ENCODE results near the gene DHDH.

The DHDH gene

DNA sequence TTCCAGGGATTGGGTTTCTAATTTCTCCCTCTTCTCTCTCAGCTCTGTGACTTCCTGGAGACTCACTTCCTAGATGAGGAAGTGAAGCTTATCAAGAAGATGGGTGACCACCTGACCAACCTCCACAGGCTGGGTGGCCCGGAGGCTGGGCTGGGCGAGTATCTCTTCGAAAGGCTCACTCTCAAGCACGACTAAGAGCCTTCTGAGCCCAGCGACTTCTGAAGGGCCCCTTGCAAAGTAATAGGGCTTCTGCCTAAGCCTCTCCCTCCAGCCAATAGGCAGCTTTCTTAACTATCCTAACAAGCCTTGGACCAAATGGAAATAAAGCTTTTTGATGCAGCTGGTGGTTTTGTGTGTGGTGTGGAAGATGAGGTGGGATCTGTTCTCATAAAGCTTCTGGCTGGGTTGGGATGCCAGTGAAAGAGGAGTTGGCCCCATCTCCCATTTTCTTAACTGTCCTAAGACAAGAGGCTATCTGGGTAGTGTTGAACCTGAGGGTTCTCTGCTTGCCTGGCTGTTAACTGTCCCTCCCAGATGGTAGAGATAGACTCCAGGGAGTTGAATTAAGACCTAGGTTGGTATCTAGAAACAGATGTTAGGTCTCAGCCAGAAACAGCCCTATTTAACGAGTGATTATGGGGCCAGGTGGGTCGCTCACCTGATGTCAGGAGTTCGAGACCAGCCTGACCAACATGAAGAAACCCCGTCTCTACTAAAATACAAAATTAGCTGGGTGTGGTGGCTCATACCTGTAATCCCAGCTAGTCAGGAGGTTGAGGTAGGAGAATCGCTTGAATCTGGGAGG, 33.2 kb downstream of the DHDH start:
- no peaks in the 10 kb centered on the region for H3K27me3 ChIP-seq (ENCODE audit: control insufficient read depth, insufficient read depth, low read length, poor library complexity, severe bottlenecking)
- peaks cover 19% of the 10 kb centered on the region for H3K36me3 ChIP-seq (ENCODE audit: control insufficient read depth, insufficient read depth, low read length)
- WGBS, 2 experiments, result 92 to 94% methylated on average over 10 of the region's 10 CpGs
- H3K27ac ChIP-seq (ENCODE audit: insufficient read depth, low read depth, low read length, poor library complexity, severe bottlenecking), result no peak overlapping the region
- H3K4me3 ChIP-seq (ENCODE audit: insufficient read depth, low read depth, low read length), result peak overlapping the region; percentile 66
- H3K9me3 ChIP-seq (ENCODE audit: control insufficient read depth, low read length), result no peaks in the 10 kb centered on the region
- H3K4me1 ChIP-seq (ENCODE audit: control insufficient read depth, insufficient read depth, low read length), result peaks cover 26% of the 10 kb centered on the region

DNA sequence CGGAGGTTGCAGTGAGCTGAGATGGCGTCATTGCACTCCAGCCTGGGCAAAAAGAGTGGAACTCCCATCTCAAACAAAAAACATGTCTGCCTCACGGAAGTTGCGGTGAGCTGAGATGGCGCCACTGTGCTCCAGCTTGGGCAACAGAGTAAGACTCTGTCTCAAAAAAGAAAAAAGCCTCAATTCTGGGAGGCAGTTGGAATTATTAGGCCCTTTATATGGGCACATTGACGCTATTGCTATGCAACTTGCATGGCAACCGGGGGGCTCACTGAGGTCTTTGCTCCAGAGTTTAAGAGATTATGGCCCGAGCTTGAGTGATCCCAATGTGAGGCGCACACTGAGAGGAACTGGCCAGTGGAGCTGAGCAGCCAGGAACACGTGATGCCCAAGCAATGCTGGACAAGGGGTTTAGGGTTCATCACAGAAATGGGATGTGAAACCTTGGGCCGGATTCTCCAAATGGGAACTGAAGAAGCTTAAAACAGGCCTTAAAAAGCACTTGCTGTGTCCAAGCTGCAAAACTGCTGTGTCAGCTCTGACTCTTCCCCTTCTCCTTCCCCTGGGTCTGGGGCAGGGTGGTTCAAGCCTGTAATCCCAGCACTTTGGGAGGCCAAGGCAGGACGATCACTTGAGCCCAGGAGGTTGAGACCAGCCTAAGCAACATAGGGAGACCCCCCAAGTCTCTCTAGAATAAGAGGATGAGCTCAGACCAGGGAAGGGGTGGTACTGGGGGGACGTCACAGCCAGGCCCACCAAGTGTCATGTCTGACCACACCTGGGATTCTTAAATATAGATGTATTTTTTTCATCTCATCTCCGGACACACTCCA, 34.1 kb downstream of the DHDH start:
- Histone ChIP-seq H3K27ac (ENCODE audit: insufficient read depth, low read depth, low read length, poor library complexity, severe bottlenecking) (no peak overlapping the region), H3K4me3 (ENCODE audit: insufficient read depth, low read depth, low read length) (no peak overlapping the region), H3K9me3 (ENCODE audit: control insufficient read depth, low read length) (no peaks in the 10 kb centered on the region), H3K36me3 (ENCODE audit: control insufficient read depth, insufficient read depth, low read length) (peaks cover 19% of the 10 kb centered on the region), H3K27me3 (ENCODE audit: control insufficient read depth, insufficient read depth, low read length, poor library complexity, severe bottlenecking) (no peaks in the 10 kb centered on the region), H3K4me1 (ENCODE audit: control insufficient read depth, insufficient read depth, low read length) (peaks cover 25% of the 10 kb centered on the region)
- WGBS, 2 experiments, result 93 to 94% methylated on average over 14 of the region's 14 CpGs

DNA sequence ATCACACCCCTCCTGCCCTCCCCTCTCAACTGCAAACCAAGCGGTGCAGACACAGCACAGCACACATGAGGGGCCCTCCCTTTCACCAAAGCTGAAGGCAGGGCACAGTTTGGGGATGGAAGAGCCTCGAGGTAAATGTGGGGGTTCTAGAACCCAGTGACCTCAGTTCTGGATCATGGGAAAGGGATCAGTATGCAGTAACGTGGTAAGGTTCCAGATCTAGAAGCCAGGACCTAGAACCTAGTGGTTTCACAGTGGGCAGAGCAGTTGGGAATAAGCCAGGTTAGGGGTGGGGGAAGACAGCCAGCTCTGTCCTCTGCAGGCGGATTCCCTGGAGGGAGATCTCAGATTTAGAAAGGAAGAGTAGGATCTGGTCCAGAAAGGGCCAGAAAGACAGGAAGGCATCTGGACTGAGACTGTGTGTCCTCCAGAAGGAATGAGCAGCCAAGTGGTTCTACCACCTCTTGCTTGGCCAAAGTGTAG, 34.7 kb downstream of the DHDH start:
- Histone ChIP-seq H3K27ac (ENCODE audit: insufficient read depth, low read depth, low read length, poor library complexity, severe bottlenecking) (no peak overlapping the region), H3K36me3 (ENCODE audit: control insufficient read depth, insufficient read depth, low read length) (peaks cover 19% of the 10 kb centered on the region), H3K4me3 (ENCODE audit: insufficient read depth, low read depth, low read length) (no peak overlapping the region), H3K27me3 (ENCODE audit: control insufficient read depth, insufficient read depth, low read length, poor library complexity, severe bottlenecking) (no peaks in the 10 kb centered on the region), H3K4me1 (ENCODE audit: control insufficient read depth, insufficient read depth, low read length) (peaks cover 20% of the 10 kb centered on the region), H3K9me3 (ENCODE audit: control insufficient read depth, low read length) (no peaks in the 10 kb centered on the region)
- WGBS, 2 experiments, result 94 to 95% methylated on average over 4 of the region's 4 CpGs

DNA sequence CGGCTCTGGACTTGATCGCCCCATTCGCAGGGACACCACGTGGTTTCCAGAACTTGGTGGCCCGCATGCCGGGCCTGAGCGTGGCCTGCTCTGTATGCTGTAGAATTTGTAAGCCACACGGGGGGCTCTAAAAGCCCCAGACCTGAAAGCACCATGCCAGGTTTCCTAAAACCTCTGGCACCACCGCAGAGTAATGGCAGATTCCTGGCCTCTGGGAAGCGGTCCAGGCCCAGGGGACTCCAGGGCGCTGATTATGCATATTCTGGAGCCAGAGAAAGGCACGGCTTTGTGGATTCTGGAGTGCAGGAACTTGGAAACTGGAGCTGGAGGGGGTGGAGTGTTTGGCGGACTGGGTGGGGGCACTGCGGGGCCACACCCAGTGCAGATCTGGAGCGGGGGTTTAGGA, 35.3 kb downstream of the DHDH start:
- Histone ChIP-seq H3K4me3 (ENCODE audit: insufficient read depth, low read depth, low read length) (no peak overlapping the region), H3K9me3 (ENCODE audit: control insufficient read depth, low read length) (no peaks in the 10 kb centered on the region), H3K4me1 (ENCODE audit: control insufficient read depth, insufficient read depth, low read length) (peaks cover 15% of the 10 kb centered on the region), H3K27ac (ENCODE audit: insufficient read depth, low read depth, low read length, poor library complexity, severe bottlenecking) (no peak overlapping the region), H3K27me3 (ENCODE audit: control insufficient read depth, insufficient read depth, low read length, poor library complexity, severe bottlenecking) (no peaks in the 10 kb centered on the region), H3K36me3 (ENCODE audit: control insufficient read depth, insufficient read depth, low read length) (peaks cover 19% of the 10 kb centered on the region)
- 95 to 97% methylated on average over 15 of the region's 15 CpGs for WGBS, 2 experiments

DNA sequence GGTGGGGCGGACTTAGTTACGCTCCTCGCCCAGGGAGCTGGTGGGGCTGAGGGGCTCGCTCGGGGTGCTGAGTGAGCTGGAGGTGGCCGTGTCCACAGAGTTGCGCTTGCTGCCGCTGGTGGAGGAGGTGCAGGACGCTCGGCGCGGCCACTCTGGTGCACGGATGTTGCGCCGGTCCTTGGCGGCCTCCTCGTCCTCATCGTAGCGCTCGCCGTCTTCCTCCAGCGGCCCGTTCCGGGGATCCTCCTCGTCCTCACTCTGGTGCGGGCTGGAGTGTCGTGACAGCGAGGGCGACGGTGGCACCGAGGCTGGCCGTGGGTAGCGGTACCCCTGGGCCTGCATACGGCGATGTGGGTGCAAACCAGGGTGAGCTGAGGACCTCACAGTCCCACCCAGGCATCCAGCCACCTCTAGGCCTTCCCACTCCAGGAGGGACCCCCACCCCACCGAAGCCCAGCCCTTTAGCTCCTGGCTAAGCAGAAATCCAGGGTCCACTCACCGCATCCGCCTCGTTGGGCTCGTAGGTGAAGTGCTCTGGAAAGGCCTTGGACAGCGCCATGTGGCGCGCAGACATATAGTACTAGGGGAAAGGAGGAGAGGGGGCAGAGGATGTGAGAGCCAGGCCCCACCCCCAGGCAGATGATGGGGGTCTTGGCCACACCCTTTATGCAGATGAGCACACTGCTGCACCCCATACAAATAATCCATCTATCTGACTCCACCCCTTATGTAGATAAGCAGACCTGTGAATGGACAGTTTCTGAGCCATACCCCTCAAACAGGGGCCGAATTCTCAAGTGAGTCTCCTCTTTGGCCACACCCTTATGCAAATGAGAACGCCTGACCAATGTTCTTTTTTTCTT, 36.0 kb downstream of the DHDH start:
- Histone ChIP-seq H3K4me3 (ENCODE audit: insufficient read depth, low read depth, low read length) (no peak overlapping the region), H3K4me1 (ENCODE audit: control insufficient read depth, insufficient read depth, low read length) (peaks cover 8% of the 10 kb centered on the region), H3K27me3 (ENCODE audit: control insufficient read depth, insufficient read depth, low read length, poor library complexity, severe bottlenecking) (no peaks in the 10 kb centered on the region), H3K36me3 (ENCODE audit: control insufficient read depth, insufficient read depth, low read length) (peaks cover 25% of the 10 kb centered on the region), H3K27ac (ENCODE audit: insufficient read depth, low read depth, low read length, poor library complexity, severe bottlenecking) (no peak overlapping the region), H3K9me3 (ENCODE audit: control insufficient read depth, low read length) (no peaks in the 10 kb centered on the region)
- 96% methylated on average over 45 of the region's 45 CpGs for WGBS, 2 experiments

DNA sequence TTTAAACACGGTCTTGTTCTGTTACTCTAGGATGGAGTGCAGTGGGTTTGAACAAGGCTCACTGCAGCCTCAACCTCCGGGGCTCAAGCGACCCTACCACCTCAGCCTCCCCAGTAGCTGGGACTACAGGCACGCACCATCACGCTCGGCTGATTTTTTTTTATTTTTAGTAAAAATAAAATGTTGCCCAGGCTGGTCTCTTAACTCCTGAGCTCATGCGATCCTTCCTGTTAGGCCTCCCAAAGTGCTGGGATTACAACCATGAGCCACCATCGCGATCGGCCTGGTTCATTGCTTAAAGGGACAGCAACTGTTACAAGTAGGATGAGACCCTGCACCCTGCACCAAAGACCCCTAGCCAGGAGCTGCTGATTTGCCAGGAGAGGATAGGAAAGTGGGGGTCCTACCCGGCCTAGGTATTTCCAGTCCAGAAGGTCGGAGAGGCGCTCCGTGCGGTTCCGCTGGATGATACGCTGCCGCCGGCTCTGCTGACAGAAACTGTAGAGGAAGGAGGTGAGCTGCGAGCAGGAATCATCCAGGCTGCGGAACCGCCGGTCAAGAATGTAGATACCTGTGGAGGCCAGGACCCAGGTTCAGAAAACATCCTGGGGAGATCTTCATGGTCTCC, 36.8 kb downstream of the DHDH start:
- Histone ChIP-seq H3K4me1 (ENCODE audit: control insufficient read depth, insufficient read depth, low read length) (peaks cover 5% of the 10 kb centered on the region), H3K27ac (ENCODE audit: insufficient read depth, low read depth, low read length, poor library complexity, severe bottlenecking) (no peak overlapping the region), H3K4me3 (ENCODE audit: insufficient read depth, low read depth, low read length) (no peak overlapping the region), H3K27me3 (ENCODE audit: control insufficient read depth, insufficient read depth, low read length, poor library complexity, severe bottlenecking) (no peaks in the 10 kb centered on the region), H3K36me3 (ENCODE audit: control insufficient read depth, insufficient read depth, low read length) (peaks cover 26% of the 10 kb centered on the region), H3K9me3 (ENCODE audit: control insufficient read depth, low read length) (no peaks in the 10 kb centered on the region)
- WGBS, 2 experiments, result 95 to 97% methylated on average over 23 of the region's 23 CpGs

DNA sequence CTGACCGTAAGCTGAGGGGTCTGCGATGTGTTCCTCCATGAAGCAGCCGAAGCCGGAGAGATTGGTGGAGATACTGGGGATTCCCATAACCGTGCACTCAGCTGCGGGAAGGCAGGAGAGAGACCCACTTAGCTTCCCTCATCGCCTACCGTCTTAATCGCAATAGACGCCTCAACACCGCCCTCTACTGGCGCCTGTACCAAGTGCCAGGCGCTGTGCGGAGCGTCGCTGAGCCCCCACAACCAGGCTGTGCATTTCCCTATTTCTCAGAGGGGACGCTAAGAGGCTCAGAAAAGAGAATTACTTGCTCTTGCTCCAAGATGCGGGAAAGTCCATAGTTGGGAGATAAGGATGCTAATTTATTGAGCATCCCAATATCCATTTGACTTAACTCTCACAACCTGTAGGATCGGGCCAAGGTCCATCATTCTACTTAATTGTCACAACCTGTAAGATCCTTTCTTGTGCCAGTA, 37.5 kb downstream of the DHDH start:
- WGBS, 2 experiments, result 26 to 29% methylated on average over 18 to 19 of the region's 19 CpGs
- Histone ChIP-seq H3K27me3 (ENCODE audit: control insufficient read depth, insufficient read depth, low read length, poor library complexity, severe bottlenecking) (no peaks in the 10 kb centered on the region), H3K36me3 (ENCODE audit: control insufficient read depth, insufficient read depth, low read length) (peaks cover 26% of the 10 kb centered on the region), H3K4me1 (ENCODE audit: control insufficient read depth, insufficient read depth, low read length) (peaks cover 5% of the 10 kb centered on the region), H3K9me3 (ENCODE audit: control insufficient read depth, low read length) (no peaks in the 10 kb centered on the region), H3K27ac (ENCODE audit: insufficient read depth, low read depth, low read length, poor library complexity, severe bottlenecking) (no peak overlapping the region), H3K4me3 (ENCODE audit: insufficient read depth, low read depth, low read length) (no peak overlapping the region)

DNA sequence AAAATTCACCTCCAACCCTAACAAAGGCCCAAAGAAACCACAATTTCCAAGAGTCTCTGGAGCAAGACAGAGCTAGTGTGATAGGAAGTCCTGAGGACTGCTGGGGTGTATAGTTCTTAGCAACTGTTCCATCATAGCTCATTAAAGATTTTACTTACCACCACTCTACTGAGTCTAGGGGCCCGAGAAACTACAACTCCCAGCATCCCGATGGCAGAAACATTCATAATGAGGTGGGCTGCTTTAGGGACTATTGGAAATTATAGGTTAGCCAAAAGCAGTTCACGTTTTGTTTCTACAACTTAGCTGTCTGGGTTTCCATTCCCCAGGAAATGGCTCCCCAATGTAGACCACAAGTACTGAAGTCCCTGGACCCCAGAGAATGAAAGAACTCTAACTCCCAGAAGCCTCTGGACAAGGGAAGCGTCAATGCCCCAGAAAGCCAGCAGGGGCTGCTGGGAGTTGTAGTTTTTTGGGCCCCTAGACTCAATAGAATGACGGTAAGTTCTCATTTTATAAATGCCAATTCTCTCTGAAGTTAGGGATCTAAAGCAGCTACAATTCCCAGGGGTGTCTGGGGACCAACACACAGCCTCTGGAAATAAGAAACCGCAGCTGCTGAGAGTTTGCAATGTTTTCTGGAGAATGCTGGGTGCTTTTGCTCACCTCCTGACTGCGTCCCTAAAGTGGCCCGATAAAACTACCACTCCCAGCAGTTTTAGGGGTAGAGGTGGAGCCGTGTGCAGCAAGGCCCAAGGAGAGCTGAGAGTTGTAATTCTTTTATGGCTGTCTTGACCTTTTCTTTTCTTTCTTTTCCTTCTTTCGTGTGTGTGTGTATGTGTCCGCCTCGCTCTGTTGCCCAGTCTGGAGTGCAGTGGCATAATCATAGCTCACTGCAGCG, 42.7 kb downstream of the DHDH start:
- H3K27me3 ChIP-seq (ENCODE audit: control insufficient read depth, insufficient read depth, low read length, poor library complexity, severe bottlenecking), result no peaks in the 10 kb centered on the region
- 89% methylated on average over 13 of the region's 13 CpGs for WGBS, 2 experiments
- no peak overlapping the region for H3K4me3 ChIP-seq (ENCODE audit: insufficient read depth, low read depth, low read length)
- peaks cover 7% of the 10 kb centered on the region for H3K36me3 ChIP-seq (ENCODE audit: control insufficient read depth, insufficient read depth, low read length)
- no peaks in the 10 kb centered on the region for H3K4me1 ChIP-seq (ENCODE audit: control insufficient read depth, insufficient read depth, low read length)
- no peaks in the 10 kb centered on the region for H3K9me3 ChIP-seq (ENCODE audit: control insufficient read depth, low read length)
- H3K27ac ChIP-seq (ENCODE audit: insufficient read depth, low read depth, low read length, poor library complexity, severe bottlenecking), result no peak overlapping the region

DNA sequence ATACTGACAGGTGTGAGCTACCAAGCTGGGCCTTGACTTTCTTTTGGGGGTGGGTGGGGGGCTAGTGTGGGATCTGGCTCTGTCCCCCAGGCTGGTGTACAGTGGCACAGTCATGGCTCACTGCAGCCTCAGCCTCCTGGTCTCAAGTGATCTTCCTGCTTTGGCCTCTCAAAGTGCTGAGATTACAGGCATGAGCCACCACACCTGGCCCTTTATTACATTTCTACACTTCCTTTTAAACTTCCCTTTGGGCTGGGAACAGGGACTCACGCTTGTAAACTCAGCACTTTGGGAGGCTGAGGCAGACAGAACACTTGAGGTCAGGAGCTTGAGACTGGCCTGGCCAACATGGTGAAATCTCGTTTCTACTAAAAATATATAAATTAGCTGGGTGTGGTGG, 43.6 kb downstream of the DHDH start:
- Histone ChIP-seq H3K36me3 (ENCODE audit: control insufficient read depth, insufficient read depth, low read length) (peaks cover 7% of the 10 kb centered on the region), H3K4me3 (ENCODE audit: insufficient read depth, low read depth, low read length) (no peak overlapping the region)

More for the DNA sequence above, 43.6 kb downstream of the DHDH start:
- Histone ChIP-seq H3K4me1 (ENCODE audit: control insufficient read depth, insufficient read depth, low read length) (no peaks in the 10 kb centered on the region), H3K9me3 (ENCODE audit: control insufficient read depth, low read length) (no peaks in the 10 kb centered on the region), H3K27me3 (ENCODE audit: control insufficient read depth, insufficient read depth, low read length, poor library complexity, severe bottlenecking) (no peaks in the 10 kb centered on the region), H3K27ac (ENCODE audit: insufficient read depth, low read depth, low read length, poor library complexity, severe bottlenecking) (no peak overlapping the region)
- 91 to 94% methylated on average over 2 of the region's 2 CpGs for WGBS, 2 experiments

All from ectodermal cell (in vitro differentiated cells).